ENCODE results near the gene LRRC8A. TPM values are rescaled to one million over a fixed set of nuclear protein-coding genes. Genes with fewer than 3 reads are reported as not detected.

The LRRC8A gene
- total and polyA plus RNA-seq, 2 of the 13 experiments (the other 11 are each of a cell fraction or from before 2014, with no cell fraction given) = 16.1 to 40.6 TPM

DNA sequence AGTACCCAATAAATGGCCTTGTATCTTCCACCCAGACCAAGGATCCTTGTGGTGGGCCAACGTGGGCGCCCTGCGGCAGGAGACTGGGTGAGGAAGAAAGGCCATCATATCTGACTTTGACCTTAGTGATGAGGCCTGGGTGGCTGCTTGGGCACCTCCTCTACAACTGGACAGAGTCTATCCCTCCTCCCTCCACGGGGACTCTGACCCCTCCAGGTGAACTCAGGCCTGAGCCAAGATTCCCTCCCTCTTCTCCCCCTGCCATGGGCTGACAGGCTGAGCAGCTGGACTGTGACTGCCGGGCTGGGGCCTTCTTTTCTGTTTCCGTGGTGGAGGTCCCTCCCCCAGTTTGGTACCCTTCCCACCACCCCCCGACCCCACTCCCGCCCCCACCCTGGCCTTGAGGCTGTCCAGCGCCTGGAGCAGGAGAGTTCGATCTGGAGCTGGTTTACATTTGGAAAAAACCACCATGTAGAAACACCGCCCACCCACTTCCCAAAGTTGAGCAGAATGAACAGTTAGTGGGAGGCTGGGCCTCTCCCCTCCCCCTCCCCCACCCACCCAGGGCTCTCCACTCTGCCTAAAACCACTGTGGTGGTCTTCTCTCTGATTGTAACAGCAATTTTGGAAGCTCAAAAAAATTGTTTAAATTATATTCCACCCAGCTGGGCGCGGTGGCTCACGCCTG is 37.6 kb downstream of the LRRC8A start (continued):
- TF ChIP-seq NONO (IDR thresholded peaks at IDR 0.05) = no peak
- 0 out of 2 replicates have a peak, but pooled peaks have one; percentile 41 for TF ChIP-seq NONO (CRISPR knock-in tag; conservative IDR thresholded peaks at IDR 0.05)
- TF ChIP-seq KDM6A (CRISPR knock-in tag; IDR thresholded peaks at IDR 0.05; ENCODE audit: low read depth) = 0 out of 2 replicates have a peak, but pooled peaks have one; percentile 42

DNA sequence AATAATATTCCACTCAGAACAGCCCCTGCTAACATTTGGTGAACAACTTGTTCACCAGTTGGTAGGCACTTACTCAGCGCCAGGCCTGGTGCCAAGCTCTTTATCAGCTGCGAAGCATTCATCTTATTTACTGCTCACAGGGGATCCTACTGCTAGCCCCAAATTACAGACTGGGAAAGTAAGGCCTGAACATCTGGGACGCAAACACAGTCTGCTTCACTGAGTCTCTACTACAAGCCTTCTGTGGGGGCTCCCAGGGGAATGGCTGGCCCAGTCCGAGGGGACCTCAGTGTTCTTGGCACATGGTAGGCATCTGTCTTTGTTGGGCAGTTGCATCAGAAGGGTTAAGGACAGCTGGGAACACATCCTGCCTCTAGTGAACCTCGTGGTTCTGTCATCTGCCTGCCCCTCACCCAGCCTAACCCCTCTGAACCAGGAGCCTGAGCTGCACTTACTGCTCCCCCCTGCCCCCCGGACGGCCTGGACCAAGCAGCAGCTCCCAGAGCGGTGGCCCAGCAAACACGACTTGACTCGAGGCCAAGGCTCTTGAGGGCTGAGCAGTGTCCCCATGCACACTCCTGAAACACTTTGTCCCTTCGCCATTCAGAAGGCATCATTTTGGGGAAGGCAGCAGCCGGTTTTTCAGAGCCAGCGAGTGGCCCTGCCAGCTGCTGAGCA is 38.6 kb downstream of the LRRC8A start, which contains the start of gene PHYHD1:
PHYHD1 (plus strand) TSS at position 602 of the 678 bp plus-strand sequence. CDS start 1,342 bp downstream, outside the sequence.
- Histone ChIP-seq H3K9me3 (ENCODE audit: low read length) (no peaks in the 10 kb centered on the region), H4K20me1 (ENCODE audit: insufficient read depth, low read length) (no peaks in the 10 kb centered on the region), H3K9ac (ENCODE audit: insufficient read depth, low read depth, low read length) (peak within 1 kb of the TSS; percentile 78), H3K4me3 (replicated peaks in 1 of 3; ENCODE audit: insufficient read depth in 1 of 3, low read depth in 2 of 3, low read length in 3 of 3) (peak within 1 kb of the TSS; percentile 75 to 94 (median 78)), H3K27ac (ENCODE audit: extremely low read length, insufficient read depth, low read length) (peak within 1 kb of the TSS; percentile 79), H2AFZ (ENCODE audit: low read length) (no peak within 1 kb of the TSS), H3K27me3 (ENCODE audit: control insufficient read depth in 1 of 2, insufficient read depth in 2 of 2, low read length in 2 of 2) (no peaks in the 10 kb centered on the region), H3K79me2 (ENCODE audit: insufficient read depth, low read length) (peaks cover 5% of the 10 kb centered on the region), H3K36me3 (replicated peaks in 1 of 2; ENCODE audit: control insufficient read depth in 1 of 2, insufficient read depth in 2 of 2, low read length in 2 of 2) (peaks cover 3 to 7% of the 10 kb centered on the region in 2 experiments; a peak in 3 of 5 replicates), H3K4me1 (ENCODE audit: insufficient read depth, low read length) (peaks cover 78% of the 10 kb centered on the region), H3K4me2 (ENCODE audit: low read depth, low read length) (peak within 1 kb of the TSS; percentile 81)
- FAIRE-seq (no peak), ATAC-seq (no peak), DNase-seq (ENCODE audit: low spot score) (no peak)
- intact Hi-C loops (cut with micrococcal nuclease; ENCODE audit: unreplicated experiment) (no loop called here), in situ Hi-C loops (cut with HindIII; ENCODE audit: extremely low pct_ligation_motif_present, low pct_unique_long_range_greater_than_20kb) (loop anchor here (5.0 kb wide), 1 partner anchor 38 kb away; the partner anchor contains the start of genes KYAT1 and LRRC8A)
- no TSS peak for BruUV-seq (replicated peaks)
- POLR2A ChIA-PET = interaction anchor here (0.9 to 3.9 kb wide), 4 partner anchors 12 to 103 kb away, joined by 3 to 25 read pairs (median 8); partner anchors contain the start of genes ENDOG, KYAT1 and LRRC8A
- 84% methylated on average over 10 of the region's 13 CpGs for WGBS (ENCODE audit: low lambda C conversion rate)
- CTCF ChIA-PET (ENCODE audit: low intra/inter-chr PET ratio, low total read pairs) = no interaction called here
- TF ChIP-seq DNMT1 (CRISPR knock-in tag; IDR thresholded peaks at IDR 0.05) (no peak), ZNF652 (CRISPR knock-in tag; IDR thresholded peaks at IDR 0.05; ENCODE audit: borderline replicate concordance, low read depth) (peak; percentile 76), ZIK1 (CRISPR knock-in tag; IDR thresholded peaks at IDR 0.05; ENCODE audit: borderline replicate concordance, low read depth) (no peak), ZNF629 (CRISPR knock-in tag; conservative IDR thresholded peaks at IDR 0.05) (peak; percentile 67), SALL2 (CRISPR knock-in tag; IDR thresholded peaks at IDR 0.05) (no peak), ZFX (CRISPR knock-in tag; IDR thresholded peaks at IDR 0.05; ENCODE audit: low read depth) (0 out of 2 replicates have a peak, but pooled peaks have one; percentile 30), ATF7 (IDR thresholded peaks at IDR 0.05) (no peak), ATF7 (CRISPR knock-in tag; IDR thresholded peaks at IDR 0.05) (no peak), ATF7-NPFF (CRISPR knock-in tag; IDR thresholded peaks at IDR 0.05; ENCODE audit: low read depth) (no peak), SAFB2 (CRISPR knock-in tag; IDR thresholded peaks at IDR 0.05; ENCODE audit: borderline replicate concordance, low read depth) (no peak)
- TF ChIP-seq, protein P1, sequence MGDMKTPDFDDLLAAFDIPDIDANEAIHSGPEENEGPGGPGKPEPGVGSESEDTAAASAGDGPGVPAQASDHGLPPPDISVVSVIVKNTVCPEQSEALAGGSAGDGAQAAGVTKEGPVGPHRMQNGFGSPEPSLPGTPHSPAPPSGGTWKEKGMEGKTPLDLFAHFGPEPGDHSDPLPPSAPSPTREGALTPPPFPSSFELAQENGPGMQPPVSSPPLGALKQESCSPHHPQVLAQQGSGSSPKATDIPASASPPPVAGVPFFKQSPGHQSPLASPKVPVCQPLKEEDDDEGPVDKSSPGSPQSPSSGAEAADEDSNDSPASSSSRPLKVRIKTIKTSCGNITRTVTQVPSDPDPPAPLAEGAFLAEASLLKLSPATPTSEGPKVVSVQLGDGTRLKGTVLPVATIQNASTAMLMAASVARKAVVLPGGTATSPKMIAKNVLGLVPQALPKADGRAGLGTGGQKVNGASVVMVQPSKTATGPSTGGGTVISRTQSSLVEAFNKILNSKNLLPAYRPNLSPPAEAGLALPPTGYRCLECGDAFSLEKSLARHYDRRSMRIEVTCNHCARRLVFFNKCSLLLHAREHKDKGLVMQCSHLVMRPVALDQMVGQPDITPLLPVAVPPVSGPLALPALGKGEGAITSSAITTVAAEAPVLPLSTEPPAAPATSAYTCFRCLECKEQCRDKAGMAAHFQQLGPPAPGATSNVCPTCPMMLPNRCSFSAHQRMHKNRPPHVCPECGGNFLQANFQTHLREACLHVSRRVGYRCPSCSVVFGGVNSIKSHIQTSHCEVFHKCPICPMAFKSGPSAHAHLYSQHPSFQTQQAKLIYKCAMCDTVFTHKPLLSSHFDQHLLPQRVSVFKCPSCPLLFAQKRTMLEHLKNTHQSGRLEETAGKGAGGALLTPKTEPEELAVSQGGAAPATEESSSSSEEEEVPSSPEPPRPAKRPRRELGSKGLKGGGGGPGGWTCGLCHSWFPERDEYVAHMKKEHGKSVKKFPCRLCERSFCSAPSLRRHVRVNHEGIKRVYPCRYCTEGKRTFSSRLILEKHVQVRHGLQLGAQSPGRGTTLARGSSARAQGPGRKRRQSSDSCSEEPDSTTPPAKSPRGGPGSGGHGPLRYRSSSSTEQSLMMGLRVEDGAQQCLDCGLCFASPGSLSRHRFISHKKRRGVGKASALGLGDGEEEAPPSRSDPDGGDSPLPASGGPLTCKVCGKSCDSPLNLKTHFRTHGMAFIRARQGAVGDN (CRISPR knock-in tag; IDR thresholded peaks at IDR 0.05) = peak; percentile 82
- TF ChIP-seq, protein P2, sequence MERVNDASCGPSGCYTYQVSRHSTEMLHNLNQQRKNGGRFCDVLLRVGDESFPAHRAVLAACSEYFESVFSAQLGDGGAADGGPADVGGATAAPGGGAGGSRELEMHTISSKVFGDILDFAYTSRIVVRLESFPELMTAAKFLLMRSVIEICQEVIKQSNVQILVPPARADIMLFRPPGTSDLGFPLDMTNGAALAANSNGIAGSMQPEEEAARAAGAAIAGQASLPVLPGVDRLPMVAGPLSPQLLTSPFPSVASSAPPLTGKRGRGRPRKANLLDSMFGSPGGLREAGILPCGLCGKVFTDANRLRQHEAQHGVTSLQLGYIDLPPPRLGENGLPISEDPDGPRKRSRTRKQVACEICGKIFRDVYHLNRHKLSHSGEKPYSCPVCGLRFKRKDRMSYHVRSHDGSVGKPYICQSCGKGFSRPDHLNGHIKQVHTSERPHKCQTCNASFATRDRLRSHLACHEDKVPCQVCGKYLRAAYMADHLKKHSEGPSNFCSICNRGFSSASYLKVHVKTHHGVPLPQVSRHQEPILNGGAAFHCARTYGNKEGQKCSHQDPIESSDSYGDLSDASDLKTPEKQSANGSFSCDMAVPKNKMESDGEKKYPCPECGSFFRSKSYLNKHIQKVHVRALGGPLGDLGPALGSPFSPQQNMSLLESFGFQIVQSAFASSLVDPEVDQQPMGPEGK (CRISPR knock-in tag; IDR thresholded peaks at IDR 0.05) = peak; percentile 45; the same call in 1 of the 2 replicates
